Activated T-cell treated with anti-CD3 and anti-CD28 coated beads for 1 hour (primary cell): ENCODE measurements around the gene HIVEP3.

Source experiments
- DNase-seq: peaks from one replicate; pipeline ENCODE4 v3.0.0-alpha.2; 2020; ENCODE audit warnings: low read depth

The HIVEP3 gene

GRCh38 chr1:41784531-41785274, 134.0 kb downstream of the HIVEP3 start:
- DNase-seq: no peak

- DNase-seq: no peak
These were observed 135.5 kb downstream of the HIVEP3 start for GRCh38 chr1:41783189-41783639.

GRCh38 chr1:41780916-41781315, 137.8 kb downstream of the HIVEP3 start:
- no peak for DNase-seq

- no peak for DNase-seq
These were observed 138.4 kb downstream of the HIVEP3 start for GRCh38 chr1:41780322-41780721.

GRCh38 chr1:41779360-41779759, 139.4 kb downstream of the HIVEP3 start:
- no peak for DNase-seq

GRCh38 chr1:41777695-41778094, 141.0 kb downstream of the HIVEP3 start:
- no peak for DNase-seq

- DNase-seq: no peak
These were observed 141.8 kb downstream of the HIVEP3 start for GRCh38 chr1:41776891-41777441.

GRCh38 chr1:41775956-41776585, 142.7 kb downstream of the HIVEP3 start:
- DNase-seq: no peak

- no peak for DNase-seq
These were observed 144.2 kb downstream of the HIVEP3 start for GRCh38 chr1:41774471-41774990.

GRCh38 chr1:41773842-41774241, 144.9 kb downstream of the HIVEP3 start:
- DNase-seq: no peak

- DNase-seq: no peak
These were observed 145.6 kb downstream of the HIVEP3 start for GRCh38 chr1:41773144-41773591.

GRCh38 chr1:41769068-41769467, 149.7 kb downstream of the HIVEP3 start:
- DNase-seq: no peak

- no peak for DNase-seq
These were observed 150.1 kb downstream of the HIVEP3 start for GRCh38 chr1:41768583-41768982.

- DNase-seq: no peak
These were observed 150.9 kb downstream of the HIVEP3 start for GRCh38 chr1:41767534-41768525.

- DNase-seq: no peak
These were observed 152.2 kb downstream of the HIVEP3 start for GRCh38 chr1:41766546-41766945.

- DNase-seq: no peak
These were observed 152.7 kb downstream of the HIVEP3 start for GRCh38 chr1:41766041-41766440.

GRCh38 chr1:41765152-41765551, 153.6 kb downstream of the HIVEP3 start:
- no peak for DNase-seq

- no peak for DNase-seq
These were observed 154.1 kb downstream of the HIVEP3 start for GRCh38 chr1:41764656-41765055.

- DNase-seq: no peak
These were observed 155.9 kb downstream of the HIVEP3 start for GRCh38 chr1:41762777-41763176.

GRCh38 chr1:41762251-41762650, 156.5 kb downstream of the HIVEP3 start:
- DNase-seq: no peak

GRCh38 chr1:41758904-41759548, 159.7 kb downstream of the HIVEP3 start:
- no peak for DNase-seq
